CD8-positive, alpha-beta memory T cell (primary cell): Measurements from ENCODE around the gene KRTAP10-5. TPM values are rescaled to one million over a fixed set of nuclear protein-coding genes. Genes with fewer than 3 reads are reported as not detected.
"Not testable (repeated sequence)": the region's sequence is repeated elsewhere in the genome, so short reads cannot be mapped to it uniquely, and the experiment has no call there.

Source experiments
- CTCF ChIA-PET: fragments of 350-600 bp; sonication (Branson Sonifier 250); formaldehyde crosslinking; loops from one replicate; lab custom pipeline; 2021; ENCODE audit warnings: antibody characterized with exemption; lab: Charles Lee
- POLR2A ChIA-PET: fragments of 350-600 bp; sonication (Branson Sonifier 250); formaldehyde crosslinking; loops from one replicate; lab custom pipeline; 2021; ENCODE audit warnings: antibody characterized with exemption; lab: Charles Lee
- DNase-seq, 5 donors: peaks; one replicate each; pipeline versions ENCODE4 v3.0.0 to v3.0.0-alpha.2; 2020 to 2022; ENCODE audit warnings: mixed read lengths in 1 of 5
- H3K27ac ChIP-seq: one replicate; pipeline ENCODE4 v1.7.0; 2013; ENCODE audit warnings: low read depth, mild to moderate bottlenecking, low read length, moderate library complexity
- H3K27me3 ChIP-seq: 2 replicates; pipeline ENCODE4 v1.7.0; 2013; ENCODE audit warnings: low read length, mild to moderate bottlenecking; ENCODE audit not compliant: insufficient read depth, poor library complexity, severe bottlenecking
- H3K36me3 ChIP-seq: 2 replicates; pipeline ENCODE4 v1.7.0; 2013; ENCODE audit warnings: mild to moderate bottlenecking, low read length, moderate library complexity; ENCODE audit not compliant: insufficient read depth
- H3K4me1 ChIP-seq: 2 replicates; pipeline ENCODE4 v1.7.0; 2013; ENCODE audit warnings: mild to moderate bottlenecking, low read length, moderate library complexity; ENCODE audit not compliant: insufficient read depth
- H3K4me3 ChIP-seq: 2 replicates; pipeline ENCODE4 v1.7.0; 2013; ENCODE audit warnings: mild to moderate bottlenecking, low read length
- H3K9me3 ChIP-seq: 2 replicates; pipeline ENCODE4 v1.7.0; 2013; ENCODE audit warnings: mild to moderate bottlenecking, low read length
- H3K27ac Mint-ChIP-seq, 8 donors: one replicate each; pipeline ENCODE4 v1.8.0; 2020 to 2021; ENCODE audit warnings: mixed read lengths in 8 of 8, mild to moderate bottlenecking in 6 of 8, inconsistent platforms in 3 of 8, moderate library complexity in 3 of 8
- H3K27me3 Mint-ChIP-seq, 2 donors: one replicate each; pipeline ENCODE4 v1.8.0; 2020 to 2021; ENCODE audit warnings: mixed read lengths in 2 of 2, mild to moderate bottlenecking in 1 of 2, moderate library complexity in 1 of 2
- H3K36me3 Mint-ChIP-seq, 3 donors: one replicate each; pipeline ENCODE4 v1.8.0; 2020 to 2021; ENCODE audit warnings: mixed read lengths in 3 of 3, inconsistent platforms in 1 of 3, mild to moderate bottlenecking in 1 of 3
- H3K4me1 Mint-ChIP-seq, 3 donors: one replicate each; pipeline ENCODE4 v1.8.0; 2020 to 2021; ENCODE audit warnings: mixed read lengths in 3 of 3, inconsistent platforms in 1 of 3, mild to moderate bottlenecking in 1 of 3
- H3K4me3 Mint-ChIP-seq, 7 donors: one replicate each; pipeline ENCODE4 v1.8.0; 2020 to 2021; ENCODE audit warnings: mixed read lengths in 7 of 7, mild to moderate bottlenecking in 6 of 7, moderate library complexity in 4 of 7, inconsistent platforms in 2 of 7
- H3K9me3 Mint-ChIP-seq, 5 donors: one replicate each; pipeline ENCODE4 v1.8.0; 2020 to 2022; ENCODE audit warnings: mixed read lengths in 5 of 5, mild to moderate bottlenecking in 3 of 5, moderate library complexity in 2 of 5, inconsistent platforms in 1 of 5
- polyA plus RNA-seq: library from polyadenylated mRNA; unstranded; fragments of 300-500 nt; fragmentation: Illumina TruSeq; gene quantifications from one replicate; pipeline ENCODE4 v1.2.3, GENCODE V29; 2021
- total RNA-seq, 2 experiments: library from RNA; stranded (reverse); gene quantifications; one replicate each; pipeline ENCODE4 v1.2.3, GENCODE V29; 2021

Gene KRTAP10-5
- total and polyA plus RNA-seq, 3 experiments from 2014 or later = not detected

GRCh38 chr21:44578371-44579055 is 1.9 kb downstream of the KRTAP10-5 start:
- Histone ChIP-seq H3K27ac (no peak overlapping the region), H3K4me3 (no peak overlapping the region), H3K9me3 (no peaks in the 10 kb centered on the region), H3K36me3 (no peaks in the 10 kb centered on the region), H3K4me1 (no peaks in the 10 kb centered on the region), H3K27me3 (no peaks in the 10 kb centered on the region)
- Mint-ChIP-seq H3K27me3 (peaks cover 4 to 19% of the 10 kb centered on the region in 2 donors), H3K4me3 (no peak overlapping the region), H3K36me3 (peaks cover 0 to 34% (median 3%) of the 10 kb centered on the region in 3 donors), H3K9me3 (peaks cover 19 to 46% (median 29%) of the 10 kb centered on the region in 5 donors), H3K27ac (no peak overlapping the region), H3K4me1 (peaks cover 5 to 13% (median 7%) of the 10 kb centered on the region in 3 donors)
- CTCF ChIA-PET = no interaction called here
- POLR2A ChIA-PET = no interaction called here
- DNase-seq = no peak

- Histone ChIP-seq H3K9me3 (no peaks in the 10 kb centered on the region), H3K4me3 (no peak overlapping the region), H3K36me3 (no peaks in the 10 kb centered on the region), H3K4me1 (no peaks in the 10 kb centered on the region), H3K27me3 (no peaks in the 10 kb centered on the region), H3K27ac (no peak overlapping the region)
- peaks cover 0 to 13% (median 4%) of the 10 kb centered on the region in 3 donors for H3K4me1 Mint-ChIP-seq
- H3K36me3 Mint-ChIP-seq = peaks cover 0 to 17% (median 1%) of the 10 kb centered on the region in 3 donors
- ChIA-PET POLR2A (no interaction called here), CTCF (no interaction called here)
- H3K27ac Mint-ChIP-seq = no peak overlapping the region
- H3K9me3 Mint-ChIP-seq = peaks cover 12 to 31% (median 23%) of the 10 kb centered on the region in 5 donors
- no peak overlapping the region for H3K4me3 Mint-ChIP-seq
- DNase-seq = no peak
- peaks cover 3 to 19% of the 10 kb centered on the region in 2 donors for H3K27me3 Mint-ChIP-seq
Measured at GRCh38 chr21:44576025-44576420, 4.4 kb downstream of the KRTAP10-5 start.

- Mint-ChIP-seq H3K9me3 (peaks cover 10 to 27% (median 21%) of the 10 kb centered on the region in 5 donors), H3K4me1 (peaks cover 0 to 13% (median 4%) of the 10 kb centered on the region in 3 donors), H3K27me3 (peaks cover 3 to 19% of the 10 kb centered on the region in 2 donors), H3K36me3 (peaks cover 0 to 17% (median 1%) of the 10 kb centered on the region in 3 donors), H3K27ac (no peak overlapping the region), H3K4me3 (no peak overlapping the region)
- H3K4me3 ChIP-seq = no peak overlapping the region
- ChIA-PET POLR2A (no interaction called here), CTCF (no interaction called here)
- no peak overlapping the region for H3K27ac ChIP-seq
- no peaks in the 10 kb centered on the region for H3K27me3 ChIP-seq
- H3K9me3 ChIP-seq = no peaks in the 10 kb centered on the region
- no peaks in the 10 kb centered on the region for H3K36me3 ChIP-seq
- no peak for DNase-seq
- H3K4me1 ChIP-seq = no peaks in the 10 kb centered on the region
Measured at GRCh38 chr21:44575307-44576024, 4.9 kb downstream of the KRTAP10-5 start.

DNA sequence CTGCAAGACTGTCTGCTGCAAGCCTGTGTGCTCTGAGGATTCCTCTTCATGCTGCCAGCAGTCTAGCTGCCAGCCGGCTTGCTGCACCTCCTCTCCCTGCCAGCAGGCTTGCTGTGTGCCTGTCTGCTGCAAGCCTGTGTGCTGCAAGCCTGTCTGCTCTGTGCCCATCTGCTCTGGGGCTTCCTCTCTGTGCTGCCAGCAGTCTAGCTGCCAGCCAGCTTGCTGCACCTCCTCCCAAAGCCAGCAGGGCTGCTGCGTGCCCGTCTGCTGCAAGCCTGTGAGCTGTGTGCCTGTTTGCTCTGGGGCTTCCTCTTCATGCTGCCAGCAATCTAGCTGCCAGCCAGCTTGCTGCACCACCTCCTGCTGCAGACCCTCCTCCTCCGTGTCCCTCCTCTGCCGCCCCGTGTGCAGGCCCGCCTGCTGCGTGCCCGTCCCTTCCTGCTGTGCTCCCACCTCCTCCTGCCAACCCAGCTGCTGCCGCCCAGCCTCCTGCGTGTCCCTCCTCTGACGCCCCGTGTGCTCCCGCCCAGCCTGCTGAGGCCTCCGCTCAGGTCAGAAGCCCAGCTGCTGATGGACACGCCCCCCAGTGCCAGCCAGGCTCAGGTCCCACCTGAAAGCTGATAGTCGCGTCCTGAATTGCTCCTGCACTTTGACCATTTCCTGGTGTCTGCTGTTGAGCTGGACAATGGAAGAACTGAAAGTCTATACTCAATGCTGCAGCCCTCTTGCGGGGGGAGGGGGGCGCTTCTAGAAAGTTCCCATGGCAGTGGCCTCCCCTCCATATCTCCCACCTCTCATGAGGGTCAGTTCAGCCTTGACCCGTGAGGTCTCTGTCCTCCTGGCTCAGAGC is 5.7 kb downstream of the KRTAP10-5 start:
- Histone ChIP-seq H3K27me3 (no peaks in the 10 kb centered on the region), H3K27ac (no peak overlapping the region), H3K4me1 (no peaks in the 10 kb centered on the region), H3K9me3 (no peaks in the 10 kb centered on the region), H3K4me3 (no peak overlapping the region), H3K36me3 (no peaks in the 10 kb centered on the region)
- Mint-ChIP-seq H3K27ac (peak overlapping the region in 1 of 8 donors; percentile 34), H3K27me3 (peaks cover 4 to 20% of the 10 kb centered on the region in 2 donors), H3K4me3 (peak overlapping the region in 2 of 7 donors; percentile 32 to 66), H3K36me3 (peaks cover 0 to 17% (median 0%) of the 10 kb centered on the region in 3 donors), H3K9me3 (peaks cover 6 to 23% (median 17%) of the 10 kb centered on the region in 5 donors), H3K4me1 (peaks cover 0 to 13% (median 4%) of the 10 kb centered on the region in 3 donors)
- ChIA-PET POLR2A (no interaction called here), CTCF (no interaction called here)
- no peak for DNase-seq

GRCh38 chr21:44573630-44574456 is 6.6 kb downstream of the KRTAP10-5 start, which contains the start of gene KRTAP10-4:
Gene KRTAP10-4 (plus strand): TSS chr21:44573729. CDS start chr21:44573759, 30 bp downstream.
- H3K36me3 ChIP-seq, H3K27me3 ChIP-seq, H3K9me3 ChIP-seq, DNase-seq, POLR2A ChIA-PET, CTCF ChIA-PET, H3K27ac ChIP-seq, H3K4me1 ChIP-seq, H3K4me3 ChIP-seq: not testable (repeated sequence)
- H3K4me1 Mint-ChIP-seq = peaks cover 0 to 13% (median 4%) of the 10 kb centered on the region in 3 donors
- H3K9me3 Mint-ChIP-seq = peaks cover 6 to 23% (median 15%) of the 10 kb centered on the region in 5 donors
- H3K36me3 Mint-ChIP-seq = peaks cover 0 to 17% (median 0%) of the 10 kb centered on the region in 3 donors
- peak within 1 kb of the TSS in 4 of 8 donors; percentile 11 to 94 (median 44) for H3K27ac Mint-ChIP-seq
- H3K27me3 Mint-ChIP-seq = peaks cover 10 to 21% of the 10 kb centered on the region in 2 donors
- H3K4me3 Mint-ChIP-seq = peak within 1 kb of the TSS in 1 of 7 donors; percentile 67

GRCh38 chr21:44572959-44573583 is 7.3 kb downstream of the KRTAP10-5 start:
- Mint-ChIP-seq H3K27me3 (peaks cover 10 to 21% of the 10 kb centered on the region in 2 donors), H3K36me3 (peaks cover 0 to 15% (median 0%) of the 10 kb centered on the region in 3 donors), H3K4me1 (peaks cover 0 to 13% (median 4%) of the 10 kb centered on the region in 3 donors), H3K27ac (peak overlapping the region in 2 of 8 donors; percentile 11 to 94), H3K4me3 (peak overlapping the region in 1 of 7 donors; percentile 67), H3K9me3 (peaks cover 3 to 22% (median 12%) of the 10 kb centered on the region in 5 donors)
- no peak overlapping the region for H3K27ac ChIP-seq
- no peaks in the 10 kb centered on the region for H3K36me3 ChIP-seq
- ChIA-PET POLR2A (no interaction called here), CTCF (no interaction called here)
- H3K4me3 ChIP-seq = no peak overlapping the region
- DNase-seq = no peak
- H3K27me3 ChIP-seq = no peaks in the 10 kb centered on the region
- H3K4me1 ChIP-seq = no peaks in the 10 kb centered on the region
- H3K9me3 ChIP-seq = no peaks in the 10 kb centered on the region
